ENCODE results near the gene CBLL1. TPM values are rescaled to one million over a fixed set of nuclear protein-coding genes. Genes with fewer than 3 reads are reported as not detected.

The CBLL1 gene
- total and polyA plus RNA-seq, 2 of the 13 experiments (the other 11 are each of a cell fraction or from before 2014, with no cell fraction given) = 8.8 to 10.5 TPM

DNA sequence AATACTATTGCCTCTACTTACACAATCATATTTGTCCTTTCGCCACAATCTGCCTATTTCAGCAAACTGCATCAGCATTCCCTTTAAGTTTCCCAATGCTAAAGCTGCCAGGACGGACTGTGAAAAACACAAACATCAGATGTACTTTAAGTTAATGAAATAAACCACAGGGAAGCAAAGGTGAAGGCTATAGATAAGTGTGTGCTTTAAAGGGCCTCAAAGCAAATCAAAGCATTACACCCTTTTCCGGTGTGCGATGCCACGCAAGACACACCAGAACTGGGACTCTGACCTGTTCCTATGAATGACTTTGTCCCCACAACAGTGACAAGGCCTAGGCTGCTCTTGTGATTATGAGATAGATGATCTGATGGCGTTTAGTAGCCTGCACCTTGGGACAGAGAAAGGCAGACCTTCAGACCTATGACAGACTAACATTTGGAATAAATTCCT lies 35.7 kb downstream of the CBLL1 start (continued):
- TF ChIP-seq ZNF142 (CRISPR knock-in tag; IDR thresholded peaks at IDR 0.05) (no peak), SAP130 (CRISPR knock-in tag; IDR thresholded peaks at IDR 0.05; ENCODE audit: low read depth) (peak; percentile 95), ZNF704 (CRISPR knock-in tag; IDR thresholded peaks at IDR 0.05; ENCODE audit: borderline replicate concordance) (no peak), SMARCC2 (IDR thresholded peaks at IDR 0.05) (no peak), GPN1 (CRISPR knock-in tag; IDR thresholded peaks at IDR 0.05; ENCODE audit: borderline replicate concordance) (no peak), JUN (CRISPR knock-in tag; IDR thresholded peaks at IDR 0.05) (peak; percentile 85; the same call in 1 of the 2 replicates), MEIS2 (CRISPR knock-in tag; IDR thresholded peaks at IDR 0.05) (0 out of 2 replicates have a peak, but pooled peaks have one; percentile 56), FOXM1 (CRISPR knock-in tag; IDR thresholded peaks at IDR 0.05) (no peak), SRY (CRISPR knock-in tag; IDR thresholded peaks at IDR 0.05) (no peak), KMT2B (CRISPR knock-in tag; IDR thresholded peaks at IDR 0.05) (no peak), ZNF33A (CRISPR knock-in tag; IDR thresholded peaks at IDR 0.05; ENCODE audit: borderline replicate concordance) (no peak), STAG1 (CRISPR knock-in tag; IDR thresholded peaks at IDR 0.05) (peak; percentile 18; the same call in 1 of the 2 replicates), ZNF10 (CRISPR knock-in tag; IDR thresholded peaks at IDR 0.05; ENCODE audit: borderline replicate concordance, low read depth) (no peak), EZH2 (conservative IDR thresholded peaks at IDR 0.05; ENCODE audit: low read depth, low read length) (no peak)
- TF ChIP-seq, protein P1, sequence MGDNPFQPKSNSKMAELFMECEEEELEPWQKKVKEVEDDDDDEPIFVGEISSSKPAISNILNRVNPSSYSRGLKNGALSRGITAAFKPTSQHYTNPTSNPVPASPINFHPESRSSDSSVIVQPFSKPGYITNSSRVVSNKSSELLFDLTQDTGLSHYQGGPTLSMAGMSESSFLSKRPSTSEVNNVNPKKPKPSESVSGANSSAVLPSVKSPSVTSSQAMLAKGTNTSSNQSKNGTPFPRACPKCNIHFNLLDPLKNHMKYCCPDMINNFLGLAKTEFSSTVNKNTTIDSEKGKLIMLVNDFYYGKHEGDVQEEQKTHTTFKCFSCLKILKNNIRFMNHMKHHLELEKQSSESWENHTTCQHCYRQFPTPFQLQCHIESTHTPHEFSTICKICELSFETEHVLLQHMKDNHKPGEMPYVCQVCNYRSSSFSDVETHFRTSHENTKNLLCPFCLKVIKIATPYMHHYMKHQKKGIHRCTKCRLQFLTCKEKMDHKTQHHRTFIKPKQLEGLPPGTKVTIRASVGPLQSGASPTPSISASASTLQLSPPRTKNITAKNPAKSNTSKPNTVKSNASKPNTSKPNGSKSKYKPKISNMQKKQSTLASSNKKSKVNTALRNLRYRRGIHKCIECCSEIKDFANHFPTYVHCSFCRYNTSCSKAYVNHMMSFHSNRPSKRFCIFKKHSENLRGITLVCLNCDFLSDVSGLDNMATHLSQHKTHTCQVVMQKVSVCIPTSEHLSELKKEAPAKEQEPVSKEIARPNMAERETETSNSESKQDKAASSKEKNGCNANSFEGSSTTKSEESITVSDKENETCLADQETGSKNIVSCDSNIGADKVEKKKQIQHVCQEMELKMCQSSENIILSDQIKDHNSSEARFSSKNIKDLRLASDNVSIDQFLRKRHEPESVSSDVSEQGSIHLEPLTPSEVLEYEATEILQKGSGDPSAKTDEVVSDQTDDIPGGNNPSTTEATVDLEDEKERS (CRISPR knock-in tag; IDR thresholded peaks at IDR 0.05) = no peak
- TF ChIP-seq, protein P2, sequence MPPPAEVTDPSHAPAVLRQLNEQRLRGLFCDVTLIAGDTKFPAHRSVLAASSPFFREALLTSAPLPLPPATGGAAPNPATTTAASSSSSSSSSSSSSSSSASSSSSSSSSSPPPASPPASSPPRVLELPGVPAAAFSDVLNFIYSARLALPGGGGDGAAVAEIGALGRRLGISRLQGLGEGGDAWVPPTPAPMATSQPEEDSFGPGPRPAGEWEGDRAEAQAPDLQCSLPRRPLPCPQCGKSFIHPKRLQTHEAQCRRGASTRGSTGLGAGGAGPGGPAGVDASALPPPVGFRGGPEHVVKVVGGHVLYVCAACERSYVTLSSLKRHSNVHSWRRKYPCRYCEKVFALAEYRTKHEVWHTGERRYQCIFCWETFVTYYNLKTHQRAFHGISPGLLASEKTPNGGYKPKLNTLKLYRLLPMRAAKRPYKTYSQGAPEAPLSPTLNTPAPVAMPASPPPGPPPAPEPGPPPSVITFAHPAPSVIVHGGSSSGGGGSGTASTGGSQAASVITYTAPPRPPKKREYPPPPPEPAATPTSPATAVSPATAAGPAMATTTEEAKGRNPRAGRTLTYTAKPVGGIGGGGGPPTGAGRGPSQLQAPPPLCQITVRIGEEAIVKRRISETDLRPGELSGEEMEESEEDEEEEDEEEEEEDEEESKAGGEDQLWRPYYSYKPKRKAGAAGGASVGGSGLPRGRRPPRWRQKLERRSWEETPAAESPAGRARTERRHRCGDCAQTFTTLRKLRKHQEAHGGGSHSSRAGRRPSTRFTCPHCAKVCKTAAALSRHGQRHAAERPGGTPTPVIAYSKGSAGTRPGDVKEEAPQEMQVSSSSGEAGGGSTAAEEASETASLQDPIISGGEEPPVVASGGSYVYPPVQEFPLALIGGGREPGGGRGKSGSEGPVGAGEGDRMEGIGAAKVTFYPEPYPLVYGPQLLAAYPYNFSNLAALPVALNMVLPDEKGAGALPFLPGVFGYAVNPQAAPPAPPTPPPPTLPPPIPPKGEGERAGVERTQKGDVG (CRISPR knock-in tag; IDR thresholded peaks at IDR 0.05; ENCODE audit: borderline replicate concordance) = no peak

All from HepG2 (cell line).